A172 (cell line): ENCODE measurements around the gene MROH8. TPM values are rescaled to one million over a fixed set of nuclear protein-coding genes. Genes with fewer than 3 reads are reported as not detected.

Source experiments
- DNase-seq: peaks from one replicate; pipeline ENCODE4 v3.0.0-alpha.2; 2015; ENCODE audit warnings: low spot score
- total RNA-seq: library from RNA; depleted of rRNA; stranded (reverse); fragments of >200 nt; shearing (Covaris generic); gene quantifications from 2 replicates; pipeline ENCODE4 v1.2.3, GENCODE V29; 2014; rRNA removed

Gene MROH8
- 1.3 and 9.3 TPM in 2 replicates for total RNA-seq

DNA sequence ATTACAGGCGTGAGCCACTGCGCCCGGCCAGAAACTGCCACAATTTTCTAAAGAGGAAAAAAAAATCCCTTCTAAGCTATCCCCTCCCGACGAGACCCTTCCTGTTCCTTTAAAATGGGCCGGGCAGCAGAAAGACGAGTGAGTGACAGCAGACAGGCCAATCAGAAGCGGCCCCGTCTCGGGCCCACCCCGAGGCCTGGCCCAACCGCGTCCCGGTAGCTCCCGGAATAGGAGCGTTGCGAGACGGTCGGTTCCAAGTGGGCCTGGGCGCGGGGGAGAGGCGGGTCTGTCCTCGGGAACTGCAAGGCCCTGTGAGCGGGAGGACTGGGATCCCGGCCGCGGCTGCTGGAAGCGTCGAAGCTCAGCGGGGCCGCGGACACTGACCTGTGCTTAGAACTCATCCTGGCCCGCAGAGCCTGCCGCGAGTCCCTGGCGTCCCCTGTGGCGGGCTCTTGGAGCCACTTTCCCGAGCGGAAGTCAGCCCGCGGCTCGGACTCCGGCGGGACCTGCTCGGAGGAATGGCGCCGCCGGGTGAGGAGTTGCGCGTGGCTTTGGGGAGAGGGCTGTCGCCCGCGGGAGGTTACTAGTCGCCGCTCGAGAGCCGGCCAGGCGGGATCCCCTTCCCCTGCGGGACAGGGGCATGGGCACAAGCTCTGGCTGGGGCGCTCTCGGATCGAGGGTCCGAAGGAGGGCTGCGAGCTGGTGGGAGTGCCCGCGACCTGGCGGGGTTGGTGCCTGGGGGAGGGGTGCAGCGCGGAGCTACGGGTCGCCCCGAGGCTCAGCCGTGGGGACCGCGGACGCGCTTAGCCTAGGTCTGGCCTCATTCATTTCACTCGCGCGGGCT is at the start of gene MROH8, which contains the start of gene RPN2:
TSS of gene MROH8 (minus strand) at position 710 of the 844 bp plus-strand sequence.
TSS of gene RPN2 (plus strand) at position 492 of the 844 bp plus-strand sequence. CDS start at position 519, 27 bp downstream.
- peak; percentile 96 for DNase-seq

DNA sequence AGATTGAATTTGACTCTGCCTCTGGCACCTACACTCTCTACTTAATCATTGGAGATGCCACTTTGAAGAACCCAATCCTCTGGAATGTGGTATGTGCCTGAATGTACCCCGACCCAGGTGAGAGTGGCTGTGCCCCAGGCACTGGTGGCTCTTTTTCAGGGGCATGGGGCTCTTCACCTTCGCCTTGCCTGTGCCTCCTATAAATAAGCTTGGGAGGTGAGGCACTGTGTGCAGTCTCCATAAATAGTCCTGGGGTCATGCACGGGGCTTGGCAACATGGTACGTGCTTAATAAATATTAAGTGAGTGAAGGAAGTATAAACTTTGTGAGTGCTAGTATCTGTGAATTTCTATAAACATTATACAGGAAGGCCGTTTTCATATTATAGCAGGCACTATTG is 49.3 kb upstream of the MROH8 start:
- no peak for DNase-seq

DNA sequence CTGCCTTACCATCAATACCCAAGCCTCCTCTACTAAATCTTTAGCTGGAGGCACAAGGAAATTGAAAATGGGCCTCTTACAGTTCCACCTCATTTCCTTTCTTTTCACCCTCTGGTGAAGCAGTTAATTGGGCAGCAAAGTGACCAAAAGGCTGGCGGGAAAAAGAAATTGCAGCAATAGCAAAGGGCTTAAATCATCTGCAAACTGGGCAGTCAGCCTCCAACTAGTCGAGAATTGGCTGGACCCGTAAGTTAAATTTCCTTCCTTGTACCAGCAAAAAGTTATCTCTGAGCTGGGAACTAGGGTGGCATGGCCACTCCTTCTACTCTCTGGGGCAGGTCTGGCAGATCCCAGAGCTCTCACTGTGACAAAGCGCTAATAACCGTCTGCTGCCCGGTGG is 48.7 kb upstream of the MROH8 start:
- no peak for DNase-seq

DNA sequence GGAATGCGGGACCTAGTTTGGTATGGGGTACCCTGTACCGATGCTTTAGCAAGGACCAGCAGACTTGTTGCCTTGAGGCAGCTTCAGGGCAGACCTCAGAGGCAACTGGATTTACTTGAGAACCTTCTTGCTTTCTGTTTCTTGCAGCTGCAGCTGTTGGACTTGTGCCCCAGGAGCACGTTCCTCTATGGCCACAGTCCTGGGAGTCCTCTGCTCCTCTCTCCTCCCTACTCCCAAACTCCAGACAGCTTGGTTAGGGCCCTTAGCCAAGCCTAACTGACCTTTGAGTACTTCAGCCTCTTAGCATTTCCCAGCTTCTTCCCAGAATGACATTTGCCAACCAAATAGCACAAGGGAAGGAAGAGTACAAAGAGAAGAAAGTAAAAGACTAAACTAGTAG is 47.5 kb upstream of the MROH8 start:
- DNase-seq: no peak

DNA sequence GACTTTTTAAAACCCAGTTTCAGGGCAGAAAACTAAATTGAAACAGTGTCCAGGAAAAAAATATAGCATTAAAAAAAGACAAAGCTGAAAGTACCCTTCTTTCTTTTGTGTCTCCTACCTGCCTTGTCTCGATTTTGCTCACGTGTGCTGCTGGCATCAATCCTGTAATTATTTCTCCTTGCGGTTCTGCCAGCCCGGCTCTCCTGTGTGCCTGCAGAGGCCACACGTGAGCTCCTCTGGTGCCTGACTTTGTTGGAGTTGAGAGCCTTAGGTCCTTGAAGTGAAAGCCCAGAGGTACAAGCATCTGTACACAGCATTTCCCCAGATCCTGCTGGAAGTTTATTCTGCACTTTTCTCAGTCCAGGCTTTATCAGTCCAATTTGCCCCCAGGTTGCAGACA is 45.8 kb upstream of the MROH8 start:
- DNase-seq: no peak

DNA sequence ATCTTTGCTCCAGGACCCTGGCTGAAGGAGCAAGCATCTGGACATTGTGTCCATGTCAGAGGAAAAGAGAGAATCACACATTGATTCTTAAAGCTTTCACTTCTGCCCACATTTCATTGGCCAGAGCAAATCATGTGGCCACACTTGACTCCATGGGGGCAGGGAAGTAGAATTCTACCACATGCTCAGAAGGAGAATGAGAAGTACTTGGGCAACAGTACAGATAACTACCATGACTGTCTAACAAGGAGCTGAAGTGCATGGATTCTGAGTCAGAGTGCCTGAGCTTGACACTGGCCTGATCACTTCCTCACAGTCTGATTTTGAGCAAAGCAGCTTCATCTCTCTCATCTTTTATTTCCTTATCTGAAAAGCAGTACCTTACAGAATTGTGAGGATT is 43.7 kb upstream of the MROH8 start:
- DNase-seq: peak; percentile 60

DNA sequence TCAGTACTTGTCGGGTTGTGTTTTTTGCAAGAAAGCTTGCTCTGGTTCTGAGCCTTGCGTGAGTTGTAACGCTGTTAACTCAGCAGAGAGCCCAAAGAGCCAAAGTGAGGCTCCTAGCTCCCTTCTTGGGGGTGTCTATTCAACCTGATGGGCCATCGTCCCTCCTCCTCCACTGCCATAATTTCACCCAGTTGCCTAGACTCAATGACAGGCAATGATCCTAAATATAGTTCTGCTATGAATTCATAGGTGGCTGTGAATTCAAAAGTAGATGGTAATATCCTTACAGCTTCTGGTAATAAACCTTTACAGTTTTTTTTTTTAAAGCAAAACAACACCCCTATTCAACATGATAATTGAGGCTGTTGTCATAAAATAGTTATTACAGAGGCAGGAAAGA is 42.7 kb upstream of the MROH8 start:
- DNase-seq: no peak

DNA sequence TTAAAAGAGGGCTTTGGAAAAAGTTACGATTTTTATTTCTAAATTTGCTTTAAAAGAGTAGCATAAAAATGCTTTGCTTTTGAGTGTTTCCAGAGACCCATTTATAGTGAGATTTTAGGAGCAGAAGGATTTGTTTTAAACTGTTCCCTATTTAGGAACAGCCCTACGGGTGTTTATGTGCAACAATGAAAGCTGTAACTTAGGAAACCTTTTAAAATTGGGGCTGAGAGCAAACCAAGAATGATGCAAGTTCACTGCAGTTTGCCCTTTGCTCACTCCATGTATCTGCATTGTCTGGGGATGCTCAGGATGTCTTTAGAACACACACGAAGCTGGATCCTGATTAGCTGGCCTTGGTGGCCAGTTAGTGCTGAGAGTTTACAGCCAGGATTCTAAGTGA is 41.4 kb upstream of the MROH8 start:
- DNase-seq: no peak

DNA sequence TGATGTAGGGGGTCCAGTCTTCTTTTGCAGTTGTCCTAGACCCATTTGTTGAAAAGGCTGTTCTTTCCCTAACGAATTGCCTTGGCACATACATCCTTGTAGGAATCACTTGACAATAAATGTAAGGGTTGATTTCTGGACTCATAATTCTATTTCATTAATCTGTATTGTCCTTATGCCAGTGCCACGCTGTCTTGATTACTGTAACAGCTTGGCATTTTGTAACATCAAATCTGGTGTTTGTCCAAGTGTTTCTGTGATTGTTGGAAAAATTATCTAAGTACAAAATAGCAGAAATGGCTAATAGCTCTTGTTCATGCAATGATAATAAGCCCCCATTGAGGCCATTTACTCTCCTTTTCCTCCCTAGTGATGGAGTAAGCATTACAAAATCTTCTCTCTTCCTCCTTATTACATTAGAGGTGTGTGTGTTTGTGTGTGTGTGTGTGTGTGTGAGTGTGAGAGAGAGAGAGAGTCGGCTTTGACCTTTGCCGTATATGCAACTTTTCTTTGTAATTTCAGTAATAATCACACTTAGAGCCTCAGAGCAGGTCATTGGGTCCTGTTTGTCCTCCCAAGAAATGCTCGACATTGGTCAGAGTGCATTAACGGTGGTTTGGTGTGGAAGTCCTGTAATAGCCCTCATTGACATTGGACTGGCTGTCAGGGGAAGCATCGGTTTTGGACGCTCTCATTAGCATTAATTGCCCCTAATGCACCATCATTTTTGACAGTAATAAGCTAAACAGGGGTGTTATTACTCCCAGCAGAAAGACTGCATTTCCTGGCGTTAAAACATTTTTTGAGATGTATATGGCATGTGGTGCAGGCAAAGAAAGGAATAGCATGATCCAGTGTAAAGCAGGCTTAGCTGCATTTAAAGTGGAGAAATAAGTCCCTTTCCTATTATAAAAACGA is 40.7 kb upstream of the MROH8 start:
- no peak for DNase-seq

DNA sequence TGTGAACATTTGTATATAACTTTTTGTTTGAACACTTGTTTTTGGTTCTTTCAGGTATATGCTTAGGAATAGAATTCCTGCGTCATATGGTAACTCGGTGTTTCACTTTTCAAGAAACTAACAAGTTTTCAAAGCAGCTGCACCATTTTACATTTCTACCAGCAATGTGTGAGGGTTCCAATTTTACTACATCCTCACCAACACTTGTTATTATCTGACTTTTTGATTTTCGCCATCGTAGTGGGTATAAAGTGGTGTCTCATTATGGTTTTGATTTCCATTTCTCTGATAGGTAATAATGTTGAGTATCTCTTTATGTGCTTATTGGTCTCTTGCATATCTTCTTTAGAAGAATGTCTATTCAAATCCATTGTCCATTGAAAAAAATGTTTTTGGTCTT is 39.6 kb upstream of the MROH8 start:
- DNase-seq: no peak

DNA sequence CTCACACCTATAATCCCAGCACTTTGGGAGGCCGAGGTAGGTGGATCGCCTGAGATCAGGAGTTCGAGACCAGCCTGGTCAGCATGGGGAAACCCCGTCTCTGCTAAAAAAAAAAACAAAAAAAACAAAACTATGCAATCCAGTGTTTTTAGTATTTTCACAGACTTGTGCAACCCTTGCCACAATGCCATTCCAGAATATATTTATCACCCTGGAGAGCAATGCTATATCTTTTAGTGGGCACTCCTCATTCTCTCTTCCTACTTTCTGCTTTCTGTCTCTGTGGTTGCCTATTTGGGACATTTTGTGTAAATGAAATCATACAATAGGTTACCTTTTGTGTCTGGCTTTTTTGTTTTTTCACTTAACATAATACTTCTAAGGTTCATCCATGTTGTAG is 39.1 kb upstream of the MROH8 start:
- no peak for DNase-seq

DNA sequence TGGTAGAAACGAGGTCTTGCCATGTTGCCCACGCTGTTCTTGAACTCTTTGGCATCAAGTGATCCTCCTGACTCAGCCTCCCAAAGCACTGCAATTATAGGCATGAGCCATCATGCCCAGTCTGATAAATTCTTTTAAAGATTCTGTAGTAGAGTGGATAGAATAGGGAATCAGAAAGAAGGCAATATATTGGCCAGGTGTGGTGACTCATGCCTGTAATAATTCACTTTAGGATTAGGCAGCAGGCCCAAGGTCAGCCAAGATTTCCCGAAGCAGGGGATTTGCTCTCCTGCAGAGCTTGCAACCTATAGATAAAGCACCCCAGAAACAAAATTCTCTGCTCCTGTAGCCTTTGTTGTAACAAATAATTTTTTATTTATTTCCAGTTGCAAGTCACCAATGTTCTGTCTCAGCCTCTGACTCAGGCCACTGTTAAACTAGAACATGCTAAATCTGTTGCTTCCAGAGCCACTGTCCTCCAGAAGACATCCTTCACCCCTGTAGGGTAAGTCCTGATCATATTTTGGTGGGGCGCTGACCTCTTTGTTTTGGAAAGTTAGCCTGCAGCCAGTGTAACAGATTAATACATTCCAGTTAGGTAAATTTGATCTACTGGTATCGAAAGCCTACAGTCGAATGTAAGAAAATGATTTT is 30.4 kb upstream of the MROH8 start:
- peak; percentile 52 for DNase-seq

DNA sequence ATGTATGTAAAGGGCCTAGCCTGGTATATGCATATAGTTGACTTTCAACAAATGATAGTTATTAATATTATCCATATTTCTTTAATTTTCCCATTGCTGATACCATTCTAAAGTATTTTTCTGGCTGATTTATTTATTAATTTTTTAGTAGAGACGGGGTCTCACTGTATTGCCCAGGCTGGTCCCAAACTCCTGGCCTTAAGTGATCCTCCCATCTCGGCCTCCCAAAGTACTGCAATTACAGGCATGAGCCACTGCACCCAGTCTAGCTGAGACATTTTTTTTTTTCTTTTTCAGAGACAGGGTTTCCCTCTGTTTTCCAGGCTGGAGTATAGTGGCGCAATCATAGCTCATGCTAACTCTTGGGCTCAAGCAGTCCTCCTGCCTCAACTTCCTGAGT is 29.8 kb upstream of the MROH8 start:
- DNase-seq: no peak

DNA sequence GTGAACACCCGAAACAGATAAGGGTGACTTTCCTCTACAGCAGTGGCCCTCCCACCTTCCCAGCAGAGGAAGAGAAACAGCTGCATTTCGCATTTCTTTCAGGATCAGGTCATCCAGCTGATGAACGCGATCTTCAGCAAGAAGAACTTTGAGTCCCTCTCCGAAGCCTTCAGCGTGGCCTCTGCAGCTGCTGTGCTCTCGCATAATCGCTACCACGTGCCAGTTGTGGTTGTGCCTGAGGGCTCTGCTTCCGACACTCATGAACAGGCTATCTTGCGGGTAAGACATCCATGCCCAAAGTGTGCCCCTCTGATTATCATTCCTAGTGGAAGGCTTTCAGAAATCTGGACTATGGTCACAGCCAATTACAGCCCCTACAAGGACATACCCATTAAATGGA is 27.8 kb upstream of the MROH8 start:
- DNase-seq: no peak

DNA sequence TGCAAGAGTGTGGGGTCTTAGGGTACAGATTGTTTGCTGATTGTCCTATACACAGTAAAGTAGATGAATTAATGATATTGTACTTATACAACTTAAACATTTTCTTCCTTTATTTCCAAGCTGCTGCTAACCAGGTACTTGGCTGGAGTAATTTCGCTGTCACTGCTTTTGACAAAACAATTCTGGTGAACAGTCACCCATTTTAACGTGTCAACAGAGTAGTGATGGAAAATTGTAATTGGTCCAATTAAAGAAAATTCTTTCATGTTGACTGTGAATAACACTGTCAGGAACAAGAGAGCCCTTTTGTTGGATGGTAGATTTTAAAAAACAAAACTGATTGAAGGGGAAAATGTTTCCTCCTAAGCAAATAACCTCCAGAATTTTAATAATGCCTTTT is 26.4 kb upstream of the MROH8 start:
- no peak for DNase-seq

DNA sequence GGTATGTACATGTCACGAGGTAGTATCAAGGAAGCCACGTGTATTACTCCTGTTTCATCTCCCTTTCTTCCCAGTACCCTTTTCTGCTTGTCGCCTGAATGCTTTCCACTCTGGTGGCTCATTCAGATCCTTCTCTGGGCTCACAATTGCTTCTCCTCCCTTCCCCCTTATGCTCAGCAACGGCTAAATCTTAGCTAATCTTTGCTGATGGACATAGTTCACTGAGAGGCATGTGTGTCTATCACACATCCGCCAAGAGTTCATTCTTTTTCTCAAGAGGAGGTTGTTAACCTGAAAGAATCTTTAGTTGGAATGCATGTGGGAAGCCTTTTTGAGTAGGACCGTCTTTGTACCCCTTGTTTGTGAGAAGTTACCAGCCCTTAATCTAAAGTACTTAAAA is 25.8 kb upstream of the MROH8 start:
- DNase-seq: no peak

DNA sequence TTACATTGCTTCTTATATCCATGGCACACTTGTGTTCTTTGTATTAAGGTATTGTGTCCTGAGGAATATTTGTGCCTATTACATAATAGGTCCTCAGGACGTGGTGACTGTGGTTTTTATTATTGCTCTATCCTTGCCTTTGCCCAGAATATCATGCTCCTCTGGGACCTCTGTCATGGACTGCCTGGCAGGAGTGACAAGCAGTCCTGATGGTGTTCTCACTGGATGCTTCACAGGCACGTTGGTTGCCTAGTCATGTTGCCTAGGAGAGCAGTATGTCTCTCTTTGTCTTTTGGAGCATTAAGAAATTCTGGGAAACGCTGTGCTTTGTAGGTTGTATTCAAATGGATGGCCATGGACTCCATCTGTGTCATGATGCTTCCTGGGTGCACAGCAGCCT is 24.7 kb upstream of the MROH8 start:
- no peak for DNase-seq

DNA sequence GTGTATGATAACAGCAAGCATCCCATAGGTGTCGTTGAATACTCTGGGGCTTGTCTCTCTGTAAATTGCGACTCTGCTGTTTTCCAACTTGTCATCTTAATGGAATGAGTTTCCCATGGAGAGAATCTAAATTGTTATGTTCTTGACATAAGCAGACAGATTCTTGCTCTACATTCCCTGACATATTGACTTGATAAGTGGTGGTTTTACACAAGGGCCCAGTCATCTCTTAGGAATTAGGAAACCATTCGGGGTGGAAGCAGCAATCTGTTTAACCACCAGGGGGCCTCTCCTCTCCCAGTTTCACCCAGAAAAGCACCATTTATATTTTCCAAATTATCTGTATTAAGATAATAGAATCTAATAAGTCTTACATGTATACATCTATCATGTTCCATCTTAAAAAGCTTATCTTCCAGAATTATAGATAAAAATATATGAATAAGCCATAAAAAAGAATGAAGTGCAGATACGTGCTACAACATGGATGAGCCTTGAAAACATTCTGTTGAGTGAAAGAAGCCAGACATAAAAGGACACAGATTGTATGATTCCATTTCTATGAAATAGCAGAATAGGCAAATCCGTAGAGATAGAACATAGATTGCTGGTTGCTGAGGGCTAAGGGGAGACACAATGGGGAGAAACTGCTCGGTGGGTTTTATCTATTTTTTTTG is 23.1 kb upstream of the MROH8 start:
- peak; percentile 94 for DNase-seq

DNA sequence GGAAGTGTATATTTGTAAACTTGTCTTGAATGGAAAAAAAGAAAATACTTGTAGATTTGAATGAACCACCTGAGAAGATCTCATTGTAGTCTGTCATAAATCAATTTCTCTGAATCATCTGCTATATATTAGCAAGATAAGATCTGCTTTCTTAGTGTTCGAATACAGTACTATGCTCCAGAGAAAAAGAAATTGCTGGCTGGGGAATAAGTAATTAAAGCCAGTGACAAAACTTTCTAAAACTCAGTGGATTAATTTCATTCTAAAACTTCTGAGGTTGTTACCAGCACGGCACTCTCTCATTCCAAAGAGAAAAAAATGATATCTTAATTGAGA is 22.4 kb upstream of the MROH8 start:
- no peak for DNase-seq

DNA sequence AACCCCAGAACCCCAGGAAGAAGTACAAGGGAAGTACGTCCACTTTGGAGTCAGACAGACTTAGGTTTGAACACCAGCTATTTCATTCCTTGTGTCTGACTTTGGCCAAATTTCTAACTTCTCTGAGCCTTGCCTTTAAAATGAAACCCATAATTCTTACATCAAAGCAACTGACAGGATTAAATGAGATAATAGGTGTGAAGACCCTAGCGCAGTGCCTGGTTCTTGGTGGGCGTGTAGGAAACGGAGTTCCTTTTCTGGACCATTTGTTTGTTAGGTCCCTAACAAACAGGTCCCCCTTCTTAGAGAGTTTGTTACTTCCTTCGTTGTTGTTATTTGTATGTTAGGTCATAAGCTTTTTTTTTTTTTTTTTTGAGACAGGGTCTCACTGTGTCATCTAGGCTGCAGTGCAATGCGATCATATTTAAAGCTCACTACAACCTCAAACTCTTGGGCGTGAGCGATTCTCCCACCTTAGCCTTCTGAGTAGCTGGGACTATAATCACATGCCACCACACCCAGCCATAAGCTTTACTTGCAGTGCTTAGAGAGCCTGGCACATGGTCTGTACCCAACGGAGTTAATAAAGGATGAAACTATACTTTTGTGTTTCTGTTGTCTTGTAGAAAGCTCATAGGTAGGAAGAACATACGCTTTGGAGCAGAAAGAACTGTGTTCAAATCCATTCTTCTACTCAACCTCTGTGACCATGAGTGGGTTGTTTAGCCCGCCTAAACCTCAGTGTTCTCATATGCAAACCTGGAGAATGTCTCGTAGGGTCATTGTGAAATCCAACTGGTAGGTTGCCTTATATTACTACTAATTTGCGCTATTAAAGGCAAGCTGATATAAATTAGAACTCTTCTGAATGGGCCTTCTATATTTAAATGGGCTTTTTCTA is 21.8 kb upstream of the MROH8 start:
- DNase-seq: no peak

DNA sequence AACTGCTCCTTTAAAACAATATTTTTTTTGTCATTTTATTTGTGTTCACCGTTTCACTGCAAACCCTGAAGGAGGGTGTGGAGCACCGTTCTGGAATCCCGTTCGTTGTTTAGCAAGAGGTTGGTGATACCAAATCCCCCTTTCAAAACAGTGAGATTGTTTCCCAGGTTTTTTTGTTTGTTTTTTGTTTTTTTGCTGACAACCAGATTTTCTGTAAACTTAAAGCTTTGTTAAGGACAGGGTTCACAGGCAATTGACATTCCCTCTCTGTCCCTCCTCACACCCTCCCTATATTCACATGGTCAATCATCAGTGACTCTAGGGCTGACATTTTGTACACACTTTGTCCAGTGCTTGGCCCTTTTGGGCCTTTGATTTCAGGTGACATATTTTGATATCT is 21.0 kb upstream of the MROH8 start:
- no peak for DNase-seq
